ENCODE measurements around the gene KLK2.

Gene KLK2

GRCh38 chr19:50873056-50873455 lies at the start of gene KLK2:
KLK2 (plus strand) TSS chr19:50873439; CDS start chr19:50873474, 35 bp downstream.
- TF ChIP-seq CTCF (IDR thresholded peaks at IDR 0.05; ENCODE audit: low read depth, low read length, missing control alignments) = no peak
- no peak for DNase-seq (ENCODE audit: extremely low read depth, low read depth)
- no peak within 1 kb of the TSS for H3K4me3 ChIP-seq (replicated peaks; ENCODE audit: low read depth, low read length)

GRCh38 chr19:50826492-50827240 lies 46.6 kb upstream of the KLK2 start:
- H3K4me3 ChIP-seq (replicated peaks; ENCODE audit: low read depth, low read length) = no peak overlapping the region
- DNase-seq (ENCODE audit: extremely low read depth, low read depth) = no peak
- TF ChIP-seq CTCF (IDR thresholded peaks at IDR 0.05; ENCODE audit: low read depth, low read length, missing control alignments) = no peak

GRCh38 chr19:50827476-50827875 lies 45.8 kb upstream of the KLK2 start:
- no peak for TF ChIP-seq CTCF (IDR thresholded peaks at IDR 0.05; ENCODE audit: low read depth, low read length, missing control alignments)
- no peak for DNase-seq (ENCODE audit: extremely low read depth, low read depth)
- H3K4me3 ChIP-seq (replicated peaks; ENCODE audit: low read depth, low read length) = no peak overlapping the region

- DNase-seq (ENCODE audit: extremely low read depth, low read depth) = no peak
- no peak for TF ChIP-seq CTCF (IDR thresholded peaks at IDR 0.05; ENCODE audit: low read depth, low read length, missing control alignments)
- H3K4me3 ChIP-seq (replicated peaks; ENCODE audit: low read depth, low read length) = no peak overlapping the region
These were observed 43.4 kb upstream of the KLK2 start for GRCh38 chr19:50829801-50830200.

- DNase-seq (ENCODE audit: extremely low read depth, low read depth) = no peak
- no peak overlapping the region for H3K4me3 ChIP-seq (replicated peaks; ENCODE audit: low read depth, low read length)
- no peak for TF ChIP-seq CTCF (IDR thresholded peaks at IDR 0.05; ENCODE audit: low read depth, low read length, missing control alignments)
These were observed 42.8 kb upstream of the KLK2 start for GRCh38 chr19:50830266-50831025.

- DNase-seq (ENCODE audit: extremely low read depth, low read depth) = no peak
- H3K4me3 ChIP-seq (replicated peaks; ENCODE audit: low read depth, low read length) = no peak overlapping the region
- TF ChIP-seq CTCF (IDR thresholded peaks at IDR 0.05; ENCODE audit: low read depth, low read length, missing control alignments) = no peak
These were observed 42.2 kb upstream of the KLK2 start for GRCh38 chr19:50831026-50831396.
